Stomach (tissue), 9 donors: ENCODE data around the gene IGSF6. TPM values are rescaled to one million over a fixed set of nuclear protein-coding genes. Genes with fewer than 3 reads are reported as not detected.

Source experiments
- DNase-seq, 2 donors: peaks; one replicate each; pipeline versions ENCODE4 v3.0.0 to v3.0.0-alpha.2; 2013 to 2019
- H3K27ac ChIP-seq, 5 donors: fragments of 200-600 bp in 4 of 5; sonication (generic) in 4 of 5; one replicate each; pipeline ENCODE4 v1.5.1; 2013 to 2019; ENCODE audit warnings: mild to moderate bottlenecking in 1 of 5, moderate library complexity in 1 of 5
- H3K27me3 ChIP-seq, 3 donors: fragments of 200-600 bp; sonication (generic); one replicate each; pipeline ENCODE4 v1.5.1; 2017 to 2019; ENCODE audit warnings: mixed run types in 1 of 3
- H3K36me3 ChIP-seq, 4 donors: fragments of 200-600 bp; sonication (generic); 1 replicate in 3 of 4; 2 replicates in 1 of 4; pipeline ENCODE4 v1.5.1; 2016 to 2019
- H3K4me1 ChIP-seq, 4 donors: fragments of 200-600 bp; sonication (generic); one replicate each; pipeline ENCODE4 v1.5.1; 2016 to 2019
- H3K4me3 ChIP-seq, 4 donors: fragments of 200-600 bp; sonication (generic) in 3 of 4; one replicate each; pipeline ENCODE4 v1.5.1; 2016 to 2019; ENCODE audit warnings: mild to moderate bottlenecking in 1 of 4
- H3K9me3 ChIP-seq, 4 donors: fragments of 200-600 bp; sonication (generic); one replicate each; pipeline ENCODE4 v1.5.1; 2016 to 2019
- CTCF ChIP-seq, 7 experiments: fragments of 450-650 bp in 4 of 7; fragments of 200-600 bp in 3 of 7; sonication (generic) in 3 of 7; IDR thresholded peaks; one replicate each; pipeline ENCODE4 v1.5.1; 2016 to 2019; ENCODE audit warnings: antibody characterized with exemption in 7 of 7, control low read depth in 2 of 7, mild to moderate bottlenecking in 1 of 7
- EP300 ChIP-seq: sonication (generic); formaldehyde crosslinking; IDR thresholded peaks from one replicate; pipeline ENCODE4 v1.6.1; 2017; ENCODE audit warnings: antibody characterized with exemption
- POLR2A ChIP-seq, 4 donors: fragments of 450-650 bp; IDR thresholded peaks; one replicate each; pipeline ENCODE4 v1.6.1; 2016; ENCODE audit warnings: antibody characterized with exemption in 4 of 4, control low read depth in 2 of 4, mild to moderate bottlenecking in 1 of 4, moderate library complexity in 1 of 4
- POLR2AphosphoS5 ChIP-seq, 3 donors: sonication (generic); formaldehyde crosslinking; IDR thresholded peaks; one replicate each; pipeline ENCODE4 v1.6.1; 2016; ENCODE audit warnings: antibody characterized with exemption in 3 of 3
- WGBS, 5 donors: extraction: QIAGEN DNeasy Blood & Tissue Kit in 3 of 5; methylation state at CpG; one replicate each; pipeline versions ENCODE4 v1.1.5 to v1.1.7; 2013 to 2018; 5-methylcytosine and 5-hydroxymethylcytosine counted together
- intact Hi-C: fragments of 100-400 bp; cut with DNase I; formaldehyde crosslinking; loops from one replicate; pipeline ENCODE4 v1.15.1; 2023; ENCODE audit warnings: low total_unique reads
- polyA plus RNA-seq, 3 donors: library from polyadenylated mRNA; stranded (reverse); fragments of 200-250 nt; gene quantifications; one replicate each; pipeline ENCODE4 v1.2.3, GENCODE V29; 2013
- total RNA-seq, 5 donors: library from RNA; depleted of rRNA; stranded (reverse); fragments of >200 nt; gene quantifications; one replicate each; pipeline versions ENCODE4 v1.1.0 to v1.2.3, GENCODE V29; 2014 to 2016
- donor health status: healthy with polysubstance abuse.
- donor health status: Bipolar disorder and iron deficiency.
- donor health status: healthy.

The IGSF6 gene
- total and polyA plus RNA-seq, 8 donors = 0.73 to 4.1 (median 1.8) TPM; not detected in 3

- Histone ChIP-seq H3K4me3 (no peak overlapping the region), H3K9me3 (no peaks in the 10 kb centered on the region), H3K27ac (peak overlapping the region in 1 of 5 donors; percentile 18), H3K36me3 (no peaks in the 10 kb centered on the region), H3K4me1 (peaks cover 33 to 85% (median 54%) of the 10 kb centered on the region in 4 donors), H3K27me3 (no peaks in the 10 kb centered on the region)
- peak in 1 of 2 donors; percentile 28 for DNase-seq
- WGBS, 5 donors = 29 to 54% (median 40%) methylated on average over 3 of the region's 3 CpGs
- no peak for TF ChIP-seq POLR2AphosphoS5 (IDR thresholded peaks at IDR 0.05)
- no peak for TF ChIP-seq EP300
- no peak for TF ChIP-seq CTCF (IDR thresholded peaks at IDR 0.05)
- no peak for TF ChIP-seq POLR2A (IDR thresholded peaks at IDR 0.05)
- intact Hi-C loops = loop anchor here (10.0 kb wide), 1 partner anchor 581 kb away; no protein-coding TSS in a partner anchor
Observed at GRCh38 chr16:21603928-21604327, 48.5 kb downstream of the IGSF6 start.

- Histone ChIP-seq H3K36me3 (no peaks in the 10 kb centered on the region), H3K27ac (no peak overlapping the region), H3K9me3 (no peaks in the 10 kb centered on the region), H3K4me1 (peaks cover 23 to 84% (median 51%) of the 10 kb centered on the region in 4 donors), H3K4me3 (no peak overlapping the region), H3K27me3 (no peaks in the 10 kb centered on the region)
- no peak for TF ChIP-seq POLR2A (IDR thresholded peaks at IDR 0.05)
- no peak for TF ChIP-seq POLR2AphosphoS5 (IDR thresholded peaks at IDR 0.05)
- TF ChIP-seq EP300 = no peak
- no peak for TF ChIP-seq CTCF (IDR thresholded peaks at IDR 0.05)
- intact Hi-C loops = loop anchor here (10.0 kb wide), 1 partner anchor 582 kb away; no protein-coding TSS in a partner anchor
- DNase-seq = no peak
- 87 to 97% (median 94%) methylated on average over 3 of the region's 3 CpGs for WGBS, 5 donors
Observed at GRCh38 chr16:21602785-21603184, 49.6 kb downstream of the IGSF6 start.

GRCh38 chr16:21600031-21600773, 52.2 kb downstream of the IGSF6 start:
- peak overlapping the region; percentile 77 to 98 (median 91) for H3K4me3 ChIP-seq
- H3K36me3 ChIP-seq = no peaks in the 10 kb centered on the region
- no peaks in the 10 kb centered on the region for H3K27me3 ChIP-seq
- peak overlapping the region; percentile 94 to 98 (median 97) for H3K27ac ChIP-seq
- DNase-seq = peak in 1 of 2 donors; percentile 67
- no peaks in the 10 kb centered on the region for H3K9me3 ChIP-seq
- intact Hi-C loops = loop anchor here (10.0 kb wide), 1 partner anchor 585 kb away; no protein-coding TSS in a partner anchor
- TF ChIP-seq EP300 (no peak), POLR2AphosphoS5 (IDR thresholded peaks at IDR 0.05) (no peak), CTCF (IDR thresholded peaks at IDR 0.05) (no peak), POLR2A (IDR thresholded peaks at IDR 0.05) (no peak)
- H3K4me1 ChIP-seq = peaks cover 16 to 62% (median 41%) of the 10 kb centered on the region in 4 donors
- 0 to 1% (median 1%) methylated on average over 34 to 52 of the region's 52 CpGs for WGBS, 5 donors

- no peaks in the 10 kb centered on the region for H3K27me3 ChIP-seq
- 0 to 1% (median 0%) methylated on average over 24 to 100 of the region's 100 CpGs for WGBS, 5 donors
- intact Hi-C loops = loop anchor here (10.0 kb wide), 1 partner anchor 585 kb away; no protein-coding TSS in a partner anchor
- no peaks in the 10 kb centered on the region for H3K9me3 ChIP-seq
- TF ChIP-seq POLR2AphosphoS5 (IDR thresholded peaks at IDR 0.05) (peak; percentile 71 to 94 (median 86)), CTCF (IDR thresholded peaks at IDR 0.05) (peak in 1 of 7 experiments; percentile 8), EP300 (no peak), POLR2A (IDR thresholded peaks at IDR 0.05) (no peak)
- peak within 1 kb of the TSS; percentile 94 to 98 (median 97) for H3K27ac ChIP-seq
- H3K4me3 ChIP-seq = peak within 1 kb of the TSS; percentile 77 to 98 (median 91)
- peaks cover 15 to 54% (median 34%) of the 10 kb centered on the region in 4 donors for H3K4me1 ChIP-seq
- no peaks in the 10 kb centered on the region for H3K36me3 ChIP-seq
- peak; percentile 96 to 99 for DNase-seq
Observed at GRCh38 chr16:21599122-21600030, 53.0 kb downstream of the IGSF6 start, which contains the start of gene METTL9. METTL9 (plus strand) TSS chr16:21599577; CDS start chr16:21599734, 157 bp downstream.
